H4 (cell line): ENCODE measurements around the gene HNF4A. TPM values are rescaled to one million over a fixed set of nuclear protein-coding genes. Genes with fewer than 3 reads are reported as not detected.

Experiments used
- DNase-seq: peaks from one replicate; pipeline ENCODE4 v3.0.0-alpha.2; 2015; ENCODE audit warnings: low spot score
- total RNA-seq: library from RNA; depleted of rRNA; stranded (reverse); fragments of >200 nt; shearing (Covaris generic); gene quantifications from 2 replicates; pipeline ENCODE4 v1.2.3, GENCODE V29; 2014

The HNF4A gene
- total RNA-seq, 1 experiment from 2014 or later = not detected

DNA sequence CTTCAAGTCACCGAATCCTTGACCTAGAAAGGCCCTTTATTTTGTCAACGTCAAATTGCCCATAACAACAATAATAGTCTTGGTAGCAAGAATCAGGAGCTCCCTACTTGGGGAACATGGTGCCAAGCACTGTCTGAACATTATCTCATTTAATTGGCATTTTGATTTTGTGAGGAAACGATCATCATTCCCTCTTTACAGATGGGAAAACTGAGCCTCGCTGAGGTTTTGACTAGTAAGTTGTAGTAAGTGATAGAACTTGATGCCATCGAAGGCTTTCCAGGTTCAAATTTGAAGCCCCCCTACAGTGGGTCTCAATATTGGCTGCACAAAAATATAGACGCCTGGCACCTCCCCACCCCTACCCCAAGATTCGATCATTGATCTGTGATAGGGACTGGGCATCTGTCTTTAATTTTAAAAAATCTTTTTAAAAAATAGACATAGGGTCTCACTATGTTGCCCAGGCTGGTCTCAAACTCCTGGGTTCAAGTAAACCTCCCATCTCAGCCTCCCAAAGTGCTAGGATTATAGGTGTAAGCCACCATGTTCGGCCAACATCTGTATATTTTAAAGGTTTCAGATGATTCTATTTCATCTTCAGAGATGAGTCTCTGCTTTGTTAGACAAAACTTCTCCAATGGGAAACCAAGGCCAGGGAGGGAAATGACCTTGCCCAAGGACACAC lies 36.7 kb downstream of the HNF4A start:
- no peak for DNase-seq

DNA sequence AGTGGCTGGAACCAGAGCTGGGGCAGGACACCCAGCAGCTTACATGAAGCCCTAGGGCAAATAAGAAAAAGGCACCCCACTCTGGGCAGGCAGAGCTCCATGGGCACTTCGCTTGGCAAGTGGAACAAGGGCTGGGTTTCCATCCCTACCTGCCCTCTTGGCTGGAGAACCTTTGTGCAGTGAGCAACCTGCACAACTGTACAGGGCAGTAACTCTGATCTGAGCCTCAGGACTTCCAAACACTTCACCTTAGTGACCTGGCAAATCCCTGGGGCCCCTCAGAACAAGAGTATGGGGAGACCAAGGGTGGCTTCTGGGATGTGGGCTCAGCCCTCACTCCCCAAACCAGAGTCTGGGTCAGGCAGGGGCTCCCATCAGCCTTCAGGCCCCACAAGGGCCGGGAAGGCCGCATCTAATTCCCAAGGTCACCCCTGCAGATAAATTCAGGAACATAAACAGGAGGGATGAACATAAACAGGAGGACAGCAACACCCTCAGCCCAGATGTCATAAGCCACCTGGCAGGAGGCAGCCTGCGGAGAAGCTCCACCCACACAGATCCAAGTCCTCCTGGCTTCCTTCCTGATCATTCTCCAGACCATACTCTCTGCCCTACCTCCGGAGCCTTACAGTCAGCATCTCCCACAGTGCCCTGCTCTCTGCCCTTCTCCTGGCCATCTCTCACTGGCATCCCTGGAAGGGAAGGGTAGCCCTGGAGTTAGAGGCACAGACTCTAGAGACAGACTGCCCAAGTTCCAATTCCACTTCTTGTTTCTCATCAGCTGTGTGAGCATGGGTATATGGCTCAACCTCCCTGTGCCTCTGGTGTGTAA lies 37.5 kb downstream of the HNF4A start:
- no peak for DNase-seq

DNA sequence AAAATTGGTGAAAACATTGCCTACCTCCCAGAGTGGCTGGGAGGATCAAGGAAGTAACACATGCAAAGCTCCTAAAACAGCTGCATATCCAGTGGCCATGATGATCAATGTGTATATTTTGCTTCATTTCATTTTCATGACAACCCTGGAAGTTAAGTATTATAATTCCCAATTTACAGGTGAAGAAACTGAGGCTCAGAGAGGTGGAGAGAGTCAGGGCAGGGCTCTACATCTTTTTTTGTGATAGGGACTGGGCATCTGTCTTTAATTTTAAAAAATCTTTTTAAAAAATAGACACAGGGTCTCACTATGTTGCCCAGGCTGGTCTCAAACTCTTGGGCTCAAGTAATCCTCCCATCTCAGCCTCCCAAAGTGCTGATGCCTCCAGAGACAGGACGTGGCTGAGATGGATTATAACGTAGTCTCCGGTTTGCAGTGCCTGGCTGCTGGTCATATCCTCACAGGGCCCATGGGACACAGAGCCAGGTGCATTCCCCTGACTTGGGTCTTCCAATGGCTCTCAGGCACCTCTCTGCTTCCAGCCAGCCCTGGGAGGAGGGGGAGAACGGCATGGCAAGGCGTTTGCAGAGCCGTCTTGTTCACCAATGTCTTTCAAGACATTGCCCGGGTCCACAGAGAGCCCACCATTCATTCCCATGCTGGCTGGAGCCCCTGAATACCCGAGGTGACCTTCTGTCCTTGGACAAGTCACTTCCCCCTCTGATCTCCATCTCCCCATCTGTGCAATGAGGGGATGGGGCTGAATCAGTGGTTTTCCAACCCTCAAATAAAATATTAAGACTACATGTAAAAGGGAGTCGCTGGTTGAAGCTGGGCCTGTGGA lies 38.3 kb downstream of the HNF4A start:
- no peak for DNase-seq

DNA sequence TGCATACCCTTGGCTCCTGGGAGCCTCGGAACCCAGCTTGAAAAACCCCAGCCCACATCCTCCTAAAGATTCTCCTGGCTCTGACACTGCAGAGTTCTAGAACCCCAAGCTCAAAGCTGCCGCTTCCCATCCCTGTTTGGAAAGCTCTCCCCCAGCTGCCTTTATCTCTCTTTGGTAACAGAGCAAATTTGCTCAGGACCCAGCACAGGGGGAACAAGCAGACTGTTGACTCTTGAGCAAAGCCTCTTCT lies 38.9 kb downstream of the HNF4A start:
- no peak for DNase-seq

DNA sequence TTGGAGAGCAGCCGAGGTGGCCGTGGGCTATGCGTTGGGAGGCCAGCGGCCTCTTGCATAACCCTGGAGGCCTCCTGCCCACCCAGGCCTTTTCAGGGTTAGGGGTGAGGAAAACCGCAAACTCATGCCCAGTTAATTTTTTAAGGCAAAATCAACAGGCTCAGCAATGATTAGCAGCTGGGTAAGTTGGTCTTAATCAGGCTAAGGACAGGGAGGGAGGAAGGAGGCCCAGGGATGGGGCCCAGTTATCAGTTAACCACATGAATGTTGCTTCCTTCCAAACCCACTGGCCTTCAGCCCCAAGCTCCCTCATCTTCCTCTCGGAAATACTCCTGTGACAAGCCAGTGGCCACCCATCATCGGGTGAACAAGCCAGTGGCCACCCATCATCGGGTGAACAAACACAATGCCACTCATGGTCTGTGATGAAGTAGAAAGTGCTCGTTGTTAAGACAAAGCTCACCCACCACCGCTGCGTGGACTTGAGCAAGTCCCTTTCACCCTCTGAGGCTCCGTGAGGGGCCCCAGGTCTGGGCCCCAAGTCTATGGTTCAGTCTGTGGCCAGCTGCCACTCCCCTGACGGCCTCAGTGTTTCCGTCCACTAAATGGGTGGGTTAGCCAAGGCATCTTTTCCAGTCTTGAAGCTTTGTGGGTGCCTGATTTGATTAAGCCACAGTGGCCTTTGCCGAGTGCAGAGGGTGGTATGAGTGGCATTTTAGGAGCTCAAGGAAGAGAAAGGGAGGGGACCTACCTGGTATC lies 39.4 kb downstream of the HNF4A start:
- DNase-seq = no peak

DNA sequence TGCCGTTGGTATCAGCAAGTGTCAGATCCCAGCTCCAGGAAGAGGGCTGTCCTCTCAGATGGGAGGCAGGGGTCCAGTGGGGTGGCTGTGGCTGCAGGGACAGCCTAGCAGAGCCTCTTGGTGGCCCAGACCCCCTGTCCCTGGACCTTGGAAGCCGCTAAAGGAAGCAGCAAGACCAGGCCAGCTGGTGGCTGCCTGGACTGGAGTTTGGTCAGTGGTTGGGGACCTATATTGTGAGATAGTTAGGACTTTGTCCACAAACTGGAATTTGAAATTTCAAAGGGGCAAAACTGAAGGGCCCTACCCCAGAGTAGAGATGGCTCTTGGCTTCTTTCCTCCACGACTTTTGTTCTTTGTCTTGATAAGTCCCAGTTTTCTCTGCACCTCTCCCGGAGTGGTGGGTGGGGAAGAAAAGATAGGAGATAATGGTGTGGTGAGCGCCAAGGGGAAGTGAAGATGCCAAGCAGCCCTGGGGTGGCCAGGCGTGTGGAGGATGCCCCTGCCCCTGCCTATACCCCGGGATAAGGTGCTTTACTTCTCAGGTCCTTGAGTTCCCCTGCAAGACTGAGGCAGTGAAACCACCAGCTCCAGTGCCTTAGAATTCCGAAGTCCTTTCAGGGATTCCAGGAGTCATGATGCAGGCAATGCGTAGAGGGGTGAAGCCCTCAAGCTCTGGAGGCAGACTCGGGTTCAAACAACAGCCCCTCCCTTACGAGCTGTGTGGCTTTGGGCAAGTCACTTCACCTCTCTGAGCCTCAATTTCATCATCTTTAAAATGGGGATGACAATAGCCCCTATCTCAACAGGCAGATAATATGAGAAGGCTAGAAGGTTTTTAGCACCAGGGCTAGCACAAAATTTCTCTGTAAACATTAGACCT lies 40.2 kb downstream of the HNF4A start:
- no peak for DNase-seq

DNA sequence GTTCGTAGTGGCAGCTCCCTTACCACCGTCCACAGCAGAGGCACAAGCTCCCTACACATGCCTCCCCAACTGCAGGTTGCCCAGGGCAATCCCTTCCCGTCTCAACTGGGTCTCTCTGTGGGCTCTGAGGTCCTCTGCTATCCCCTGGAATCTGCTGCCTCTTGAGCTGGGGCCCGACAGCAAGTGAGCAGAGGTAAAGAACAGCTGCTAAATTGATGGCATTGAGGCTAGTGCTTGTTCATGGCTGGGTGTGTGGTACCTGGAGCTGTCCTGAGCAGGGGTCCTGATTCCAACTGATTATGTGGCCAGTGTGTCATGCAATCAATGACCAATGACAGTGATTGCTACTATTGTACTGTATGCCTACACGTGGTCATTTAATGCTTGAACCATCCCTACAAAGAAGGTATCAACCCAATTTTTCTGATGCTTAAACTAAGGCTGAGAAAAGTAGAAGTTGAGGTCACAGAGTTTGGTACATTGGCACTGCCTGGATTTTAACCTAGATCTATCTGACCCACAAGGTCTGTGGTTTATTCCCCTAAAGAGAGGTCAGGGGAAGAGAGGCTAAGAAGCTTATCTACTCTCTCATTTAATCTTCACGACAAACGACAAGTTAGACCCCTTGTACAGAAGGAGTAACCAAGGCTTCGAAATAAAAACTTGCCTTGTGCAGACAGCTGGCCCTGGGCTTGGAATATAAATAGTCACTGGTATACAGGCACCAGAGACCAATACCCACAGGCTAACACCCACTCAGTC lies 41.1 kb downstream of the HNF4A start:
- no peak for DNase-seq

DNA sequence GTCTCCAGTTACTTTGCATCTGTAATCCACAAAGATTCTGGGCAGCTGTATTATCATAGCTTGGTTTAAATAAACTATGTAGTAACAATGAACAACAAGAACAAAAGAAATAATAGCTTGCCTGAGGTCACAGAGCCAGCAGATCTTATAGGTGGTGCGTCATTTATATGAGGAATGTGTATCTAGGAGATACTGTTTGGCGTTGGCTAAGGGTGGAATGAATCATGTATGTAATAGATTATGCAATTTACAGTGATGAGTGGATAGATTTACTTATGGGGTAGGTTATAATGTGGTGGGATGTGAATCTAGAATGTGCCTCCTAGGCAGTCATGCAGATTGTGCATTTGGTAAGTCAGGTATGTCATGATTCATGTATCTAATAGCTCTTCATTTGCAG lies 42.8 kb downstream of the HNF4A start:
- DNase-seq = peak; percentile 23

DNA sequence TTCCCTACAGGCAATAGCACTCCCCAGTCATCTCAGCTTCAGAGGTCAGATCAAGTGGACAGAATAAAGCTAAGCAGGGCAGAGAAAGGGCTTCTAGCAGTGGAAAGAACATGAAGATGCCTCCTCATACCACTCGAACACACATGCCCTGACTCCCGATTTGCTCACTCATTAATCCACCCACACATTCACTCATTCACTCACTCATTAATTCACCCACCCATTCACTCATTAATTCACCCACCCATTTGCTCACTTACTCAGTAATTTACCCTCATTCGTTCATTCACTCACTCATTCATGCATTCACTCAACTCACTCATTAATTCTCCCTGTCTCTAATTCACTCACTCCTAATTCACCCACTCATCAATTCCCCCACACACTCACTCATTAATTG lies 43.9 kb downstream of the HNF4A start:
- no peak for DNase-seq

DNA sequence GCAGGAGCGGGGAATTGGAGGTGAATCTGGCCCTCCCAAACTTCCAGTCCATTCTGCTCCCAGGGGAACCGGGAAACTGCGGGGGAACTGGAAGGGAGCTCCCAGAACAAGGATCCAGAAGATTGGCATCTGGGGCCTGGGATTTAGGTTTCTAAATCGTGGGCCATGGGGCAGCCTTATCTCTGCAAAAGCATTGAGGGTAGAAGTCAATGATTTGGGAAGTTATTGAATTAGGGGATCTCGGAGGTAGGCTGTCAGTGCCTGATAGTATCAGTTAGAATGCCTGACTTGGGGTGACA lies 45.1 kb downstream of the HNF4A start:
- DNase-seq = no peak

DNA sequence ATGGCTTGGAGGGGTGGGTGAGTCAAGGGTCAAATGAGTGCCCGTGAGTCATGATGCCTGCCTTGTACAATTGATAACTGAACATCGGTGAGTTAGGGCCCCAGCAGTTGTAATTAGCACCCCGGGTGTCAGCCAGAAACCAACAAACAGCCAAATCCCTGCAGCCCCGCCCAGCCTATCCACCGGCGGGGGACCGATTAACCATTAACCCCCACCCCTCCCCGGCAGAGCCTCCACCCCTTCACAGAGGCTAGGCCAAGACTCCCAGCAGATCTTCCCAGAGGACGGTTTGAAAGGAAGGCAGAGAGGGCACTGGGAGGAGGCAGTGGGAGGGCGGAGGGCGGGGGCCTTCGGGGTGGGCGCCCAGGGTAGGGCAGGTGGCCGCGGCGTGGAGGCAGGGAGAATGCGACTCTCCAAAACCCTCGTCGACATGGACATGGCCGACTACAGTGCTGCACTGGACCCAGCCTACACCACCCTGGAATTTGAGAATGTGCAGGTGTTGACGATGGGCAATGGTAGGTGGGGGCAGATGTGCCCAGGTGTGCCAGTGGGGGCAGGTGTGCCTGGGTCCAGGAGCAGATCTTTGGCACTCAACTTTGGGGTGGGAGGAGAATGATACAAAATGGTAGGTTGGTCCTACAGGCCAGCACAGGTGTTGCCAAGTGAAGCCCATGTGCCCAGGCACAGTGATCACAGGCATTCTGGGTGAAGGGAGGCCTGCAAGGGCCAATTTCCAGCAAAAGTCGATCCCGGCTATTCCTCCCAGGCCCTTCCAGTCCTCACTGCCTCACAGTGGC lies 45.7 kb downstream of the HNF4A start:
- no peak for DNase-seq

DNA sequence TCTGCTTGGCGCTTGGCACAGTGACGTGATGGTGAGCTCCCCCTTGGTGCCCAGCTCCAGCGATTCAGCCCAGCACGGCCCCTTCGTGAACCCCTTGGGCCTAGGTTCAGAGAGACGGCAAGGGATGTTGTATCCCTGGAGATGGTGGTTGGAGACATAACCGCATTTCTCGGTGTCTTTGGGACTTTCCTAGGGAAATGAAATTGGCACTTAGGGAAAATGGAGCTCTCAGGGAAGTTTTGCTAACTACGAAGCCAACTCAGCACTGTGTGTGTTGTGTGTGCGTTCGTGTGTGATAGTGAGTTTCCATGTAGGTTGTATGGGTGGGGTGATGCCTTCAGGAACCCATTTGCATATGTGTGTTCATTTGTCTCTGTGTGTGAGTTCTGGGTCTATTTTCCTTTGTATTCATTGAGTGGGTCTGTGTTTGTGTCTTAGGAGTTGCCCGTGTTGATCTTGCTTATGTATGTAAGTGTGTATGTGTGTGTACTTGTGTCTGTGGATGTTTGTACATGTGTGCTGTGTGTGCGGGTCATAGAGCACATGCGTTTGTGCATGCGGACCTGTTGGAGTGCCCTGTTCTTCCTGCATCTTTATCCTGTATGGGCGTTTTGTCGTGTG lies 46.4 kb downstream of the HNF4A start:
- DNase-seq = no peak

DNA sequence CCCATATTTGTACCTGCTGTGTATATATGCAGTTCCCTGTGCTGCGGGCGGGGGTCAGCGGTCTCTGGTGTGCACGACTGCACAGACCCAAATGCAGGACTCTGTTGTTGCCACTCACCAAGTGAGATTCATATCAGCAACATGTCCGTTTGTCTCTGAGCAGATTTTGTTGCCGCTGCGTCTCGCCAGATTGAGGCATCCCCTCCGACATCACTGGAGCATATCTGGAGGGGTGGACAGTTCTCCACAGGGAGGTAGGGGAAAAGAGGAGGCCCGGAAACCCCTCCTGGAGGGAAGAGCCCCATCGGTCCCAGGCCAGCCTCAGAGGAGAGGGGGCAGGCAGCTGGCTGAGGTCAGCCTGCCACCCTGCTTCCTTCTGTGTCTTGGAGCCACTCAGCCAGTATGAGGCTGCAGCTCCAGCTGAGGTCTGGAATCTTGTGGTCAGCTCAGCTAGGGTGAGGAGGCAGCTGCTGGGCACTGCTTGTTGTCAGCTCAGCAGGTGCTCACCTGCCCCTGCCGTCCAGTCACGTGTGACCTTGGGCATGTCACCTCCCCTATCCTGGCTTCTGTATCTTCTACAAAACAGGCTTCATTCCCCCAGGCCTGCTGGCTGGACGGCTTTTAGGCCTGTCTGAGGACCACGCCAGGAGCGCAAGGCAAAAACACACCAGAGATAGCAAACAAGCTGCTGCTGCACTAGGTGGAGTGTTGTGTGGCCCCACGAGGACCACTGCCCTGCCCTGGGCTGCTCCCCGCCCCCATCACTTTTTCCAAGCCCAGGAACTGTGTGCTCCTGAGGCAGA lies 47.1 kb downstream of the HNF4A start:
- DNase-seq = no peak

DNA sequence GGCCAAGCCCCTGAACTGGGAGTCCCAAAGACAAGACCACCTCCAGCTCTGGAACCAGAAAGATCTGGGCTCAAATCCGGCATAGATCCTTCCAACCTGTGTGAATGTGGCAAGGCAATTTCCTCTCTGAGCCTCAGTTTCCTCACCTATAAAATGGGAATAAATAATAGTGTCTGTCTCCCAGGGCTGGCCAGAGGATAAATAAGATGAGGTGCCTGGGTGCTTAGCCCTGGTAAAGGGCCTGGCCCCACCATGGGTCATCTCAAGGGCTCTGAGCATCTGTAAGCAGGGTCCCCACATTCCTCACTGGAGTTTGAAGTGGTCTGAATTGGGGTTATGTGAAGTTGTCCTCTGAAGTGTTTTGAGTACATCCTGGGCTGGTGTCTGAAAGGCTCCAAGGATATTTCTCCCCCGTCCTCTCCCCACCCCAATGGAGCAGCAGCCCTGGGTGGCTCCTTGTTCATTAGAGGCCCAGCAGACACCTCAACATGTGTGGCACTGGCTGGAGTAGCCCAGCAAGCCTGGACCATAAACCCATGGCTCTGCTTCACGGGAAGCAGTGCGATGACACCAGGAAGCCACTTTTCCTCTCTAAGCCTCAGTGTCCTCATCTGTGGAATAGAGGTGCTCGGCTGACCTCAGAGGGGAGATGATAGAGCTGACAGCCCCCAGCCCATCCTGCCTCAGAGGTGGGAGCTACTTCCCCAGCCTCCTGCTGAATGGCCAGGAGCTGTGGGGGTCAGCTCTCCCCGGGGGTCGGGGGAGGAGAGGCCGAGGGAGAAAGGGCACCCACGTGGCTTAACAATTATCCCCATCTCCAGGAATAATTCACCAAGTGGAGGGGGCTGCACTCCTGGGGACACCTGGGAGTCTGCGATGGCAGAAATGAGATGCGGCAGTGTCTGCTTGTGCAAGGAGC lies 48.0 kb downstream of the HNF4A start:
- DNase-seq = no peak

DNA sequence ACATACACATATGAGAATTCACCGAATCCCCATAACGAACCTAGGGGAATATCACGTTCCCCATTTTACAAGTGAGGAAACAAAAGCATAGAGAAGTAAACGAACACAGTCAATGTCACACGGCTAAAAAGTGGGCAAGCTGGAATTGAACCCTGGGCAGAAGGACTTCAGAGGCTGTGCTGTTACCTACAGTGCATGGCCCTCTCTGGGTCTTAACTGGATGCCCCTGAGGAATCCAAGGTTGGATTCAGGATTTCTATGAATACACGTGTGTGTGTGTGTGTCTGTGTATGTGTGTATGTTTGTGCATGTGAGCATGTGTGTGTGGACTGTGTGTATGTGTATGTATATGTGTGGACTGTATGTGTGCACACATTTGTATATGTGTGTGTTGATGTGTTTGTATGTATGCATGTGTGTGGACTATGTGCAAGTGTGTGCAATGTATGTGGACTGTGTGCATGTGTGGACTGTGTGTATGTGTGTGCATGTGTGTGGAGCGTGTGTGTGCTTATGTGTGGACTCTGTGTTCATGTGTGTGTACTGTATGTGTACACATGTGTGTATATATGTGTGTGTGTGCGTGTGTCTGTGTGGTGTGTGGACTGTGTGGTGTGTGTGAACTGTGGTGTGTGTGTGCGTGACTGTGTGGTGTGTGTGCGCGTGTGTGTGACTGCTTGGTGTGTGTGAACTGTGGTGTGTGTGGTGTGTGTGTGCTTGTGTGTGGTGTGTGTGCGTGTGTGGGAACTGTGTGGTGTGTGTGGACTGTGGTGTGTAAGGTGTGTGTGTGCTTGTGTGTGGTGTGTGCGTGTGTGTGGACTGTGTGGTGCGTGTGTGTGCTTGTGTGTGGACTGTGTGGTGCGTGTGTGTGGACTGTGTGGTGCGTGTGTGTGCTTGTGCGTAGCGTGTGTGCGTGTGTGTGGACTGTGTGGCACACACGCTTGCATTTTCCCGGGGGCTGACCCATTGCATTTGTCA lies 49.0 kb downstream of the HNF4A start:
- DNase-seq = no peak

DNA sequence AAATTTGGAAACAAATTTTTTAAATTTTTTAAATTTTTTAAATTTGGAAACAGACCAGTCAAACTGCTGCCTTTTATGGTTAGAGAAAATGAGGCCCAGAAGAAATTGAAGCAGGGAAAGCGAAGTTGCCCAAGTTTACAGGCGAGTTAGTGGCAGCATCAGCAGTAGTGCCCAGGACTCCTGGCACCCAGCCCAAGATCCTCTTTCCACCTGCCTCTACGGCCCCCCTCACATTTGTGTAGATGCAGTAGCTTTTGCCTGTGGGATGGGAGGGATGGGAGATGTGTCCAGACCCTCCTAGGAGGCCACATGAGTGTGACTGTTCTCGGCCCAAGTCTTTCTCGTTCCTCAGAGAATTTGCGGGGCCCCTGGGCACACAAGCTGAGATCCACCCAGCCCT lies 49.8 kb downstream of the HNF4A start:
- no peak for DNase-seq
